ENCODE data around the gene PGK1.
A peak's percentile ranks its signal among the peaks of the same experiment; 100 is the strongest.
"Not testable (repeated sequence)": the region's sequence is repeated elsewhere in the genome, so short reads cannot be mapped to it uniquely, and the experiment has no call there.

Gene PGK1

GRCh38 chrX:78103623-78104446 lies at the start of gene PGK1:
Gene PGK1, plus strand, starts transcription at chrX:78104248. Its CDS starts 93 bp downstream, at chrX:78104341.
- DNase-seq (ENCODE audit: low spot score): peak; percentile 97

- no peak for DNase-seq (ENCODE audit: low spot score)
These were observed 40.4 kb upstream of the PGK1 start for GRCh38 chrX:78063687-78064086.

GRCh38 chrX:78064152-78064551 lies 39.9 kb upstream of the PGK1 start:
- no peak for DNase-seq (ENCODE audit: low spot score)

GRCh38 chrX:78064698-78065601 lies 39.1 kb upstream of the PGK1 start:
- peak; percentile 1 for DNase-seq (ENCODE audit: low spot score)

- no peak for DNase-seq (ENCODE audit: low spot score)
These were observed 37.9 kb upstream of the PGK1 start for GRCh38 chrX:78066110-78066509.

GRCh38 chrX:78071331-78071730 lies 32.7 kb upstream of the PGK1 start:
- DNase-seq (ENCODE audit: low spot score): no peak

- not testable (repeated sequence) for DNase-seq (ENCODE audit: low spot score)
These were observed 30.6 kb upstream of the PGK1 start for GRCh38 chrX:78073147-78074077.

- DNase-seq (ENCODE audit: low spot score): no peak
These were observed 30.0 kb upstream of the PGK1 start for GRCh38 chrX:78074088-78074487.

GRCh38 chrX:78075787-78076389 lies 28.2 kb upstream of the PGK1 start:
- DNase-seq (ENCODE audit: low spot score): no peak

GRCh38 chrX:78081413-78081812 lies 22.6 kb upstream of the PGK1 start:
- not testable (repeated sequence) for DNase-seq (ENCODE audit: low spot score)

- no peak for DNase-seq (ENCODE audit: low spot score)
These were observed 11.8 kb upstream of the PGK1 start for GRCh38 chrX:78092296-78092695.

- DNase-seq (ENCODE audit: low spot score): no peak
These were observed 5.9 kb upstream of the PGK1 start for GRCh38 chrX:78098108-78098507.

- DNase-seq (ENCODE audit: low spot score): no peak
These were observed 2.0 kb upstream of the PGK1 start for GRCh38 chrX:78102091-78102490.

GRCh38 chrX:78103001-78103622 lies 936 bp upstream of the PGK1 start:
- DNase-seq (ENCODE audit: low spot score): no peak

- DNase-seq (ENCODE audit: low spot score): peak; percentile 41
These were observed 564 bp downstream of the PGK1 start for GRCh38 chrX:78104447-78105176.

- DNase-seq (ENCODE audit: low spot score): no peak
These were observed 2.0 kb downstream of the PGK1 start for GRCh38 chrX:78105944-78106650.

- no peak for DNase-seq (ENCODE audit: low spot score)
These were observed 2.6 kb downstream of the PGK1 start for GRCh38 chrX:78106651-78106986.

- DNase-seq (ENCODE audit: low spot score): no peak
These were observed 5.4 kb downstream of the PGK1 start for GRCh38 chrX:78109458-78109857.

GRCh38 chrX:78111140-78111931 lies 7.3 kb downstream of the PGK1 start:
- no peak for DNase-seq (ENCODE audit: low spot score)

Data from Ammon's horn (tissue), 1 donor.